A549 (cell line): ENCODE data around the gene SORBS1. TPM values are rescaled to one million over a fixed set of nuclear protein-coding genes. Genes with fewer than 3 reads are reported as not detected.

Source experiments
- ATAC-seq, 2 experiments: fragments of 200-7000 bp in 1 of 2; fragments of >200 bp in 1 of 2; cut with Nextera tagmentation in 1 of 2; cut with Tn5 transposase in 1 of 2; 3 replicates each; pipeline versions ENCODE4 v1.8.0 to v1.9.1; 2018 to 2020; ENCODE audit warnings: mild to moderate bottlenecking in 1 of 2, moderate library complexity in 1 of 2
- CTCF ChIA-PET: fragments of 300-600 bp; sonication (Branson Sonifier 250); formaldehyde crosslinking; extraction: SDS; loops from one replicate; lab custom pipeline; 2021; ENCODE audit warnings: antibody characterized with exemption, inconsistent platforms; lab: Yijun Ruan, JAX
- POLR2A ChIA-PET: fragments of 350-600 bp; formaldehyde crosslinking; extraction: SDS; loops from one replicate; lab custom pipeline; 2021; ENCODE audit warnings: antibody characterized with exemption, inconsistent platforms; lab: Yijun Ruan, JAX
- DNase-seq, 2 experiments: peaks; one replicate each; pipeline versions ENCODE4 v3.0.0 to v3.0.0-alpha.2; 2011 to 2016; ENCODE audit warnings: low read depth in 1 of 2, low spot score in 1 of 2
- FAIRE-seq: peaks from 2 replicates; lab custom pipeline; 2011; peaks lifted over from hg19 to GRCh38; lab: Jason Lieb, UNC
- H3K27ac ChIP-seq, 2 experiments: fragments of >200 bp; sonication (Bioruptor Twin); formaldehyde crosslinking; 3 replicates each; pipeline ENCODE4 v1.5.1; 2016 to 2017
- H3K4me1 ChIP-seq: fragments of >200 bp; sonication (Bioruptor Twin); formaldehyde crosslinking; 3 replicates; pipeline ENCODE4 v1.6.1; 2016
- H3K4me2 ChIP-seq: fragments of >200 bp; sonication (Bioruptor Twin); formaldehyde crosslinking; 3 replicates; pipeline ENCODE4 v1.6.1; 2016
- H3K4me3 ChIP-seq: fragments of >200 bp; sonication (Bioruptor Twin); formaldehyde crosslinking; 3 replicates; pipeline ENCODE4 v1.5.1; 2016
- H3K9me3 ChIP-seq: fragments of >200 bp; sonication (Bioruptor Twin); formaldehyde crosslinking; 3 replicates; pipeline ENCODE4 v1.6.1; 2016
- CHD2 ChIP-seq: fragments of 150-350 bp; IDR thresholded peaks from 2 replicates; pipeline ENCODE4 v1.6.1; 2014; ENCODE audit warnings: low read length; ENCODE audit not compliant: partially characterized antibody
- E2F6 ChIP-seq: IDR thresholded peaks from 2 replicates; pipeline ENCODE4 v1.6.1; 2012; ENCODE audit warnings: low read depth, borderline replicate concordance
- ELK1 ChIP-seq: fragments of 150-350 bp; IDR thresholded peaks from 2 replicates; pipeline ENCODE4 v1.6.1; 2014; ENCODE audit warnings: low read depth, mild to moderate bottlenecking, low read length
- ESRRA ChIP-seq: fragments of 150-350 bp; IDR thresholded peaks from 2 replicates; pipeline ENCODE4 v1.6.1; 2014; ENCODE audit warnings: mild to moderate bottlenecking, low read length, borderline replicate concordance
- HES2 ChIP-seq: fragments of >200 bp; sonication (Bioruptor Twin); formaldehyde crosslinking; IDR thresholded peaks from 2 replicates; pipeline ENCODE4 v1.6.1; 2016
- HMGXB4 ChIP-seq: fragments of 250-450 bp; sonication (Bioruptor Pico); IDR thresholded peaks from 2 replicates; pipeline ENCODE4 v1.5.0; 2021; ENCODE audit warnings: mild to moderate bottlenecking, moderate library complexity, borderline replicate concordance
- HOXB5 ChIP-seq: fragments of 250-450 bp; sonication (Bioruptor Pico); IDR thresholded peaks from 2 replicates; pipeline ENCODE4 v1.5.0; 2020; ENCODE audit warnings: mild to moderate bottlenecking, moderate library complexity
- JUN ChIP-seq, 2 experiments: fragments of >200 bp; sonication (Bioruptor Twin); formaldehyde crosslinking; IDR thresholded peaks; 2 replicates in 1 of 2; 3 replicates in 1 of 2; pipeline ENCODE4 v1.6.1; 2016 to 2017
- KDM1A ChIP-seq: fragments of 200-600 bp; sonication (generic); IDR thresholded peaks from 2 replicates; pipeline ENCODE4 v1.6.1; 2016; ENCODE audit warnings: low read depth, mild to moderate bottlenecking
- MAX ChIP-seq: IDR thresholded peaks from 2 replicates; pipeline ENCODE4 v1.6.1; 2012
- MAZ ChIP-seq: fragments of 150-350 bp; IDR thresholded peaks from 2 replicates; pipeline ENCODE4 v1.6.1; 2014; ENCODE audit warnings: antibody characterized with exemption, low read depth, low read length, borderline replicate concordance
- PBX3 ChIP-seq: IDR thresholded peaks from 2 replicates; pipeline ENCODE4 v1.6.1; 2012
- REST ChIP-seq: fragments of 200-600 bp; sonication (generic); IDR thresholded peaks from 2 replicates; pipeline ENCODE4 v1.6.1; 2016; ENCODE audit warnings: antibody characterized with exemption, mild to moderate bottlenecking, moderate library complexity
- RNF2 ChIP-seq: fragments of 200-600 bp; sonication (generic); IDR thresholded peaks from 2 replicates; pipeline ENCODE4 v1.6.1; 2016; ENCODE audit warnings: low read depth, mild to moderate bottlenecking, antibody characterized with exemption, moderate library complexity, borderline replicate concordance
- ZFP36 ChIP-seq: fragments of 450-650 bp; IDR thresholded peaks from 2 replicates; pipeline ENCODE4 v1.6.1; 2014; ENCODE audit warnings: borderline replicate concordance; ENCODE audit not compliant: partially characterized antibody
- ZSCAN20 ChIP-seq: fragments of 250-450 bp; sonication (Bioruptor Pico); IDR thresholded peaks from 2 replicates; pipeline ENCODE4 v1.8.0; 2022; ENCODE audit warnings: mild to moderate bottlenecking, moderate library complexity
- WGBS: methylation state at CpG from one replicate; pipeline ENCODE4 v1.1.6; 2017; ENCODE audit errors: missing lambda C conversion rate; 5-methylcytosine and 5-hydroxymethylcytosine counted together
- polyA plus RNA-seq, 4 experiments: library from polyadenylated mRNA; depleted of rRNA in 3 of 4; stranded (reverse); fragments of >200 nt; fragmentation: RNase III in 1 of 4; extraction: RNeasy Plus Mini Kit Qiagen cat#74134 plus additional on column Dnase treatment in 1 of 4; gene quantifications; 2 replicates in 3 of 4; 3 replicates in 1 of 4; pipeline ENCODE4 v1.2.3, GENCODE V29; 2011 to 2017

Gene SORBS1
- polyA plus RNA-seq, 2 of the 4 experiments (the other 2 are of a cell fraction) = 0.39 to 0.80 TPM

GRCh38 chr10:95566136-95566535 lies 5.0 kb upstream of the SORBS1 start (continued):
- TF ChIP-seq ELK1 (no peak), HES2 (no peak)

- WGBS = 63% methylated on average over 7 of the region's 7 CpGs
- TF ChIP-seq E2F6 (no peak), RNF2 (no peak), MAZ (no peak), ESRRA (no peak), MAX (no peak), CHD2 (no peak), HOXB5 (CRISPR knock-in tag) (no peak), HMGXB4 (no peak), JUN (IDR thresholded peaks at IDR 0.05) (no peak), PBX3 (no peak), ZFP36 (no peak), ZSCAN20 (CRISPR knock-in tag) (no peak), REST (no peak), KDM1A (no peak)
- FAIRE-seq = no peak
- Histone ChIP-seq H3K27ac (no peak overlapping the region), H3K9me3 (no peaks in the 10 kb centered on the region), H3K4me1 (0 out of 3 replicates have a peak, but pooled peaks cover 3% of the 10 kb centered on the region), H3K4me2 (no peak overlapping the region), H3K4me3 (no peak overlapping the region)
- POLR2A ChIA-PET = no interaction called here
- no peak for DNase-seq
- no peak for ATAC-seq
- CTCF ChIA-PET = interaction anchor here (1.3 kb wide), 1 partner anchor 190 kb away, joined by 3 read pairs; no protein-coding TSS in a partner anchor
These were observed 4.2 kb upstream of the SORBS1 start for GRCh38 chr10:95565336-95565735.
